ENCODE measurements around the gene CPVL.

GRCh38 chr7:29044554-29044953 is 101.8 kb downstream of the CPVL start:
- TF ChIP-seq POLR2A (IDR thresholded peaks at IDR 0.05; ENCODE audit: low read length) (no peak), GATA1 (IDR thresholded peaks at IDR 0.05; ENCODE audit: low read depth, low read length) (no peak)

Data from erythroblast (primary cell).